GM19025 (cell line): ENCODE results near the gene TFE3.

Experiments
- ATAC-seq: cut with Tn5 transposase; IDR thresholded peaks from one replicate; pipeline ENCODE4 v1.9.1; 2021; ENCODE audit warnings: mild to moderate bottlenecking, low read depth, moderate library complexity; ENCODE audit not compliant: unreplicated experiment

The TFE3 gene

GRCh38 chrX:49061916-49062315, 18.8 kb upstream of the TFE3 start:
- ATAC-seq = no peak

DNA sequence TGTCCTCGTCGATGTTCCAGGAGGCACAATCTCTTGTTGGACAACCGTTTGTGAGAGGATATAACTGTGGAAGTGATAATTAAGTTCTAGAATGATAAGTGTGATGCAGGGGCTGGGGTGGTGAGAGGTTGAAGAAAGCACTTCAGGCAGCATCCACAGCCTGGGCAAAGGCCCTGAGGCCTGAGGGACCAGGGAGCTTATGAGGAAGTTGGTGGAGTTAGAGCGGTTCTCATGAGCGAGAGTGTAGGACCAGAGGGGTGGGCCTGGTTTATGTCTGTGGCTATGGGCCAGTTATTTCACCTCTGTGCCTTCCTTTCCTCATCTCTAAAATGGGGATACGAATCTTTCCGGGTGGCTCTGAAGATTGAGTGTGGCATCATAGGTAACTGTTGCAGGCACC, 18.3 kb upstream of the TFE3 start:
- ATAC-seq = no peak

GRCh38 chrX:49060914-49061313, 17.8 kb upstream of the TFE3 start:
- no peak for ATAC-seq

- no peak for ATAC-seq
These were observed 16.5 kb upstream of the TFE3 start for GRCh38 chrX:49059681-49060085.

DNA sequence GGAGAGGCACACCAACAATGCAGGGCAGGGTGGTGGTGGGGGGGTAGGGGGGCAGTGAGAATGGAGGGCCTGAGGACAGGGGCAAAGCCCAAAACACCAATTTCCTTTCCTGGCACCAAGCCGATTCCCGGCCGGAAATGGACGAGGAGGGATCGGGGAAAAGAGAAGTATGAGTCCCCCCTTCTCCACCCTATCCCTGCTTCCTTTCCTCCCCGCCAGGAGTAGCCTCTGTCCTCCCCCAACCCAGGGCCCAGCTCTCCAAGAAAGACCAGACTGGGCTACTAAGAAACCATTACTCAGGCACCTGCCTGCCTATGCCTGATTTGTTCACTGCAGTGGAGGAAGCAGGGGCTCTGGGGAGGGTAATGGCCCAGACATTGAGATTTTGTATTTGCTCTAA, 16.0 kb upstream of the TFE3 start:
- ATAC-seq = no peak

- no peak for ATAC-seq
These were observed 15.6 kb upstream of the TFE3 start, which contains the start of gene CCDC120 for GRCh38 chrX:49058794-49059193. TSS of gene CCDC120 (plus strand) at chrX:49058999. CDS start at chrX:49062042, 3,043 bp downstream.

- no peak for ATAC-seq
These were observed 11.1 kb upstream of the TFE3 start for GRCh38 chrX:49054073-49054762.

DNA sequence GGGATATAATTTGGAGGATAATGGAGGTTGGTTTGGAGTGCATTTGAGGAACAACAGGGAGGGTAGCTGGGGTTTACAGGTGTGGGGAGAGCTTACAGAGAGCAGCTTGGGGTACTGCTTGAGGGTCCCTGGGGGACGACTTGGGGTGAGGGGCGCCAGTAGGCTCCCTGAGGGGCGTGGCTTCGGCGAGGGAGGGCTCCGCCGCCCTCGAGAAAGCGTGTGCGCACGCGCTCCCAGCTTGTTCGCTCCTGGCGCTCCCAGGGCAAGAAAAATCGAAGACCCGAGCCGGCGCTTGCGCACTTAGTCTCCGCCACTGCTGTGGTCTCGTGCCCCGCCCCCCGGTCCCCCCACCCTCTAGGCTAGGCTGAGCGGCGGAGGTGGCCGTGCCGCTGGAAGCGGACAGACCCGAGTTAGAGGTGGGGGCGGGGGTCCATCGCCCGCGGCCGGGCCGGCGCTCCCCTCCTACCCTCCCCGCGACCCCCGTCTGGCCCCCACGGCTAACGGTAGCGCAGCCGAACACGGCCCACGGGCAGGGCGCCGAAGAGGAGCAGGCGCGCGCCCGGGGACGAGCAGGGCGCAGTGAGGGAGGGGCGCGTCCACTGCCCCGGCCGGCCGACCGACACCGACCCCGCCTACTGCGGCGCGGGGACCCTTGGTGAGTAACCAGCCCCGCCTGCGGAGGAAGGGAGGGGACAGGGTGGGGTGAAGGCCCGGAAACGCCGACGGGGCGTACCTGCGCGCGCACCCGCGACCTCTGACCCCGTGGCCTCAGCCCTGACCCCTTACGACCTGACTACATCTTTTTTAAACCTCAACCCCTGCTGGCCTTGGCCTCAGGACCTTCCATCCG, 10.3 kb upstream of the TFE3 start:
- ATAC-seq = peak; percentile 51

- no peak for ATAC-seq
These were observed 777 bp upstream of the TFE3 start for GRCh38 chrX:49043987-49044281.

DNA sequence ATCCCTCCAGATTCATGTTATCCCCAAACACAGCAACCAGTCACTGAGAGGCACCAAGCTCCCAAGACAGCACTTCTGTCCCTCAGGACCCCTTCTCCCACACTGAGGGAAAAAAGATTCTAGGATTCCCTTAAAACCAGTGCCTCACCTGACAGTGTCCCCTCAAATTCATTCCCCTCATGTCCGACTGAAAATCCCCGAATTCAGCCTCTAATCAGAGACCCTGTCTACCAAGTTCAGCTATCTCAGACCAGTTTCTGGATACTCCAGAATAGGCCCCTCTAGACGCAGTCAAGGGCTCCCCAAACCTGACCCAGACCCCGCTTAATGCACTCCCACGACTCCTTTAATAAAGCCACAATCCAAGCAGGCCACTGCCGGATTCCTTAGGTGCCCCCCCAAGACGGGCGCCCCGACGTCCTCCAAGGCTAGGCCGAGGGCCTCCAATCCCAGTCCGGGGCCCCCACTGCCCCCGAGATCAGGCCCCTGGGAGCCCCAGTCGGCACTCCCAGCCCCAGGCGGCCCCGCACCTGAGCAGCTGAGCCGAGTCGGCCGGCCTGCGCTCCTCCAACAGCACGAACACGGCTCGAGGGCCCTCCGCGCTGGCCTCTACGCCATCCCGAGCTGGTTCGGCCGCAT, 457 bp downstream of the TFE3 start:
- ATAC-seq = no peak

- no peak for ATAC-seq
These were observed 1.2 kb downstream of the TFE3 start for GRCh38 chrX:49041744-49042580.

- ATAC-seq = no peak
These were observed 2.7 kb downstream of the TFE3 start for GRCh38 chrX:49040376-49040955.

- ATAC-seq = no peak
These were observed 3.4 kb downstream of the TFE3 start for GRCh38 chrX:49039598-49040375.

GRCh38 chrX:49037883-49038475, 5.2 kb downstream of the TFE3 start:
- ATAC-seq = no peak

- no peak for ATAC-seq
These were observed 12.9 kb downstream of the TFE3 start for GRCh38 chrX:49030283-49030682.

DNA sequence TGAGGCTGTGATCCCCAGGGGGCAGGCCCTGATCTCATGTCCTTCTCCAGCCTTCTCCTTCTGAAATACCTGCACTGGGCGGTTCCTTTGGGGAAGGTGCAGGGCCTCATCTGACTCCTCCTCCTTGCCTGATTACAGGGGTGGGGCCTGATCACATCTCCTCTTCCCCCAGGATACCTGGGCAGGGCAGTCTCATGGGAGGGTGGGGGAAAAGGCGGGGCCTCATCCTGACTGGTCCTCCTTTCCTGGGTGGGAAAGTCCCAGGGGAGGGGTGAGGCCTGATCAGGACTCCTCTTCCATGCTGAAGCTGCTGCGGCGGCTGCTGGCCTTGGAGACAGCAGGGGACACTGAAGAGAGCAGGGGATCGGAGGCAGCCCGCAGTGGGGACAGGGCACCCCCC, 13.3 kb downstream of the TFE3 start:
- ATAC-seq = no peak

DNA sequence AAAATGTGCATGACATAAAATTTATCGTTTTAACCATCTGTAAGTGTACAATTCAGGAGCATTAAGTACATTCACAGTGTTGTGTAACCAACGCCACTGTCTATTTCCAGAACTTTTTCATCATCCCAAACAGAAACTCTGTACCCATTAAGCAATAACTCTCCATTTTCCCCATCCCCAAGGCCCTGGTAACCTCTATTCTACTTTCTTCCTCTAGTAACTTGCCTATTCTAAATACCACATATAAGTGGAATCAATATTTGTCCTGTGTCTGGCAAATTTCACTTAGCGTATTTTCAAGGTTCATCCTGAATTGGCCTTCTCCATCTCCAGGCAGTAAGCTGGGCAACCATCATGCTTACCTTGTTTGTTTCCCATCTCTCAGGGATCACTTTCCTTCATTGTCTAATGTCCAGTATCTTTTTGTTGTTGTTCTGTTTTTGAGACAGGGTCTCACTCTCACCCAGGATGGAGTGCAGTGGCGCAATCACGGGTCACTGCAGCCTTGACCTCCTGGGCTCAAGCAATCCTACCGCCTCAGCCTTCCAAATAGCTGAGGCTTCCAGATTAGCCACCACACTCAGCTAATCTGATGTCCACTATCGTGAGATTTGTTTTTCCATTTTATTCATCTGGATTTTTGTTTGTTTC, 23.4 kb downstream of the TFE3 start:
- no peak for ATAC-seq

GRCh38 chrX:49019050-49019449, 24.1 kb downstream of the TFE3 start:
- no peak for ATAC-seq

DNA sequence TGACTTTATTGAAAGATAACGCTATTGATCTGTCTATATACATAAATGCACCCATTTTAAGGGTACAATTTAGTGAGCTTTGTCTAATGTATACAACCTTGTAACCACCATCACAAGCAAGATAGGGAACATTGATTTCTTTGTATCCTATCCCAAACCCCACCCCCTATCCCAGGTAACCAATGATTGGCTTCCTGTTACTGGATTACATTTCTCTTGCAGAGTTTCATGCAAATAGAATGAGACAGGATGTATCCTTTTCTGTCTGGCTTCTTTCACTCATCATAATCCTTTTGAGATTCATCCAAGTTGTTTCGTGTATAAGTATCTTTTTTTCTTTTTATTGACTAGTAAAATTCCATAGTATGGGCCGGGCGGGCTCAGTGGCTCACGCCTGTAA, 39.5 kb downstream of the TFE3 start:
- no peak for ATAC-seq
